Skin of body (tissue), 2 donors: ENCODE results near the gene KRCC1. TPM values are rescaled to one million over a fixed set of nuclear protein-coding genes. Genes with fewer than 3 reads are reported as not detected.
"Not testable (repeated sequence)": the region's sequence is repeated elsewhere in the genome, so short reads cannot be mapped to it uniquely, and the experiment has no call there.

Experiments used
- DNase-seq: peaks from one replicate; lab custom pipeline; 2025; lab: John Stamatoyannopoulos, UW
- total RNA-seq: library from RNA; depleted of rRNA; stranded (reverse); fragments of >200 nt; gene quantifications from one replicate; pipeline ENCODE4 v1.2.3, GENCODE V29; 2014

The KRCC1 gene
- total RNA-seq, 1 donor from 2014 or later: 15.5 TPM

- no peak for DNase-seq
Observed at GRCh38 chr2:88077080-88077479, 21.5 kb upstream of the KRCC1 start.

DNA sequence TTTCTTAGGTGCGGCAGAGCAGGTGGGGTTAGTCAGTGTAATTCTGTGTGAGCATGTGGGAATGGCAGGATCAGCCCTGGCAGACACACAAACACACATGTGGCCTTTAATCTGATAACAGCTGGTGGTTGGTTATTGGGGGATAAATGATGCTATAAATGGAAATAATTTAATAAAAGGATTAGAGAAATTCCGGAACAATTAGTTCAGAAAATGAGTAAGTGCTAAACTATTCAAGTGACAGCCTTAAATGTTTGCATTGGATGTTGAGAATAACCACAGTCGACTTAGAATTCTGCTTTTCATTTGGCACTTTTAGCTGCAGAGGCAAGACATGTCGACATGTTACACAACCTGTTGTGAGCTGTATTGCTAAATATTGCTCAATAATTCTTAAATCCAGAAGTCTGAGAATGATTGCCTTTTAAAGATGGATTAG is 19.3 kb upstream of the KRCC1 start:
- peak; percentile 89 for DNase-seq

GRCh38 chr2:88074150-88074549 is 18.6 kb upstream of the KRCC1 start:
- no peak for DNase-seq

DNA sequence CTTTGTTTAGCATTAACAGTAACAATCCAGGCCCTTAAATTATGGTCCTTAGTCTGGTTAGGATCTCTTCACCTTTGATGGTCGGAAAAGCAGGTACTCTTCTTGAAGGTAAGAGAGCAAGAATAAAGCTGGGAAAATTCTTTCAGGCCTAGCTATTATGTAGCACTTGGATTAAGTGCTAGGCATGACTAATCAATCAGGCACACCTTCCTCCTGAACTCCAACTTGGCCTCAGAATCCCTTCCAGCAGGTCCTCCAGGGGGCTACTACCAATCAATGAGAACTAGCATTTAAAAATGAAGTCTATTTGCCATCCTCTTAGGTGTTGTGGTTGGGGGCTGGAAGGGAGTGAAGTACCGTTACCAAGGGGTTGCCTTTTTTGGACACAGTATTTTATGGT is 15.8 kb upstream of the KRCC1 start:
- DNase-seq: no peak

- no peak for DNase-seq
Observed at GRCh38 chr2:88070055-88070454, 14.5 kb upstream of the KRCC1 start.

- DNase-seq: no peak
Observed at GRCh38 chr2:88069117-88069516, 13.5 kb upstream of the KRCC1 start.

DNA sequence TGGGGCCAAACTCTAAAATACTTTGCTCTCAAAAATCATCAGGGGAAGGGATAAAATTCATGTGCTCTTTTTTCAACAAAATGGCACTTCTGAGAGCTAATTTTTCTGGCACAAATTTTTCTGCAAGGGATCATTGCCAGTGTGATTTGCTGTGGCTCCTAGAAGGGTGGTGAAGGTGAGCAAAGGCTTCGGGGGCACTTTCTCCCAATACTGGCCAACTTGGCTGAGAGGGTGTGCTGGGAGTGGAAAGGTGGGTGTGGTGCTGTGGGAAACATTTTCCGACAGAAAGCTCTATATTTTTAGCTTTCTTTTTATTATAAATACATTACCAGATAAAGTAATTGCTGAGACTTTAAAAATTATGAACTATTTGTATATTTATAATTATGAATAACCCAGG is 12.5 kb upstream of the KRCC1 start:
- DNase-seq: no peak

- no peak for DNase-seq
Observed at GRCh38 chr2:88067598-88067997, 12.0 kb upstream of the KRCC1 start, which contains the start of gene SMYD1. SMYD1 (plus strand) TSS chr2:88067825; CDS start chr2:88067865, 40 bp downstream.

DNA sequence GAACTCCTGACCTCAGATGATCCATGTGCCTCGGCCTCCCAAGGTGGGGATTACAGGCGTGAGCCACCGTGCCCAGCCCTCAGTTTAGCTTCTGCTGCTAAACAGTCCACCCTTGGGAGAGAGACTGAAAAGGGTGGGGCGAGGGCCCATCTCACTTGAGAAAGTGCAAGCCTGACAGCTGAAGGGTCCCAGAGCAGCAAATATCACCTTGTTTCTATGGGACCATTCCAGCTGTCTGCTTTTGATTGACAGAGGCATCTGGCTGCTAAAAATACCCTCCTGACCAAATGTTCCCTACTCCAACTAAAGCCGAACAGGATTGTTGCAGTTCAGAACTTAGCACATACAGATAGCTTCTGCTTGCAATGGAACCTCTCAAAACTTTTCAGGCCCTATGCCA is 11.6 kb upstream of the KRCC1 start:
- DNase-seq: no peak

GRCh38 chr2:88066543-88066942 is 11.0 kb upstream of the KRCC1 start:
- DNase-seq: no peak

GRCh38 chr2:88061295-88061694 is 5.7 kb upstream of the KRCC1 start:
- no peak for DNase-seq

- DNase-seq: no peak
Observed at GRCh38 chr2:88060907-88061275, 5.3 kb upstream of the KRCC1 start.

DNA sequence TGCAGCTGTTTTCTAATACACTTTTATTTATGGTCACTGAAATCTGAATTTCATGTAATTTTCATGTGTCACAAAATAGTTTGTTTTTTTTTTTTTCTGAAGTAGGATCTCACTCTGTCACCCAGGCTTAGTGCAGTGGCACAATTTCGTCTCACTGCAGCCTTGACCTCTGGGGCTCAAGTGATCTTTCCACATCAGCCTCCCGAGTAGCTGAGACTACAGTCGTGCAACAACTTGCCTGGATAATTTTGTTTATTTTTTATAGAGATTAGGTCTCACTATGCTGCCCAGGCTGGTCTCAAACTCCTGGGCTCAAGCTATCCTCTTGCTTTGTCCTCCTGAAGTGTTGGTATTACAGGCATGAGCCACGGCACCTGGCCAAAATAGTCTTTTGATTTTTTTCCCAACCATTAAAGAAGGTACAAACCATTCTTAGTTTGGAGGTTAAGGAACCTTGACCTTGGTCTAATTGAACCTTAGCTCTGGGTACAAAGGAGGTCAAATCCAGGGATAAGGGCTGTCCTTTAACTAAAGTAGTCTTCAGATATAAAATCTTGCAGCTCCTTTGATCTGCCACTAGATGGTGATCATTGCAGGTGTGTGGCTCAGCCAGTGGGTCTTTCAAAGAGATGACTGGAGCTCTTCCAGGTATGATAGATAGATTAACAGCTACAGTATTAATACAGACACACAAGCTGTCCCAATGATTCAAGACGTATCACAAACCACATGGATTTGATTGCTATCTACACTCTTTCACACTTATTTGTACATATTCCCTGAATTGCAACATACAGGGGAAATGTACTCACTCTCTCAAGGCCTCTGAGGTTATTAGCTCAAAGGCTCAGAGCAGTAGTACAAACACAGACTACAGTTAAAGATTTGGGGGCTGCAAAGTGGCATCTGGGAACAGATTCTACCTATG is 4.7 kb upstream of the KRCC1 start:
- DNase-seq: no peak

- DNase-seq: no peak
Observed at GRCh38 chr2:88058191-88058590, 2.6 kb upstream of the KRCC1 start.

DNA sequence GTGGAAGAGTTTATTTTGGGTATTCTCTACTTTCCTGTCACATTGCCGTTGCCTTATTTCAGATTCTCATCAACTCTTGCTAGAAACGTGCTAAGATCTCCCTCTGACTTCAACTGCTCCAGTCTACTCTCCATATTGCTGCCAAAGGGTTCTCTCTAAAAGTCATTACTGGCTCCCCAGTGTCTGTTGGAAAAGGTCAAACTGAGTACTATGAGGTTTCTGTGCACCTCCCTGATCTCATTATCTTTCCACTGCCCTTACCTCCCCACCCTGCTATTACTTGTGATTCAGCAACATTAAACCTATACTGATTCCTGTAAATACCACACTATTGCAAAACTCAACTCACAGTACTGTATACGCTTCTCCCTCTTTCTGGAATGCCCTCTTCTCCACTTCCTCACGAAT is 1.9 kb upstream of the KRCC1 start:
- no peak for DNase-seq

DNA sequence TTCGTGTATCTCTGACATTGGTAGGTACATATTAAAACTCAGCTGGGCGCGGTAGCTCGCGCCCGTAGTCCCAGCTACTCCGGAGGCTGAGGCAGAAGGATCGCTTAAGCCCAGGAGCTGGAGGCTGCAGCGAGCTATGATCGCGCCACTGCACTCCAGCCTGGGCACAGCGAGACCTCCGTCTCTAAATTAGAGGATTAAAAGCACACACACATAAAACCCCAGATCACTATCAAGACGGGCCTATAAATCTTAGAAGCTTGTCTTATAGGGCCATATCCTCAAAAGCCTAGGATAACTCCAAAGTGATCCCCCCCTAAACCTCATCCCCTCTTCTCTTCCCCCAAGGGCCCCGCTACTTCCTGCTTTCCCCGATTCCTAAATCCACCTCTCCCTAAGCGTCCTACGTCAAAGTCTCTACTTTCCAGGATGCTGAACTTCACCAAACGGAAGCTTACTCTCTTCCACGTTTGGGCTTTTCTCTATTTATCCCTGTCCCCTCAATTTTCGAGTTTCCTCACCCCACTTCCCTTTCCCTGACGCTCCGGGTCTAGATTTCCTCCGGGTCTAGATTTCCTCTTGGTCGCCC is 707 bp downstream of the KRCC1 start:
- DNase-seq: no peak

- DNase-seq: no peak
Observed at GRCh38 chr2:88053934-88054781, 1.4 kb downstream of the KRCC1 start.

DNA sequence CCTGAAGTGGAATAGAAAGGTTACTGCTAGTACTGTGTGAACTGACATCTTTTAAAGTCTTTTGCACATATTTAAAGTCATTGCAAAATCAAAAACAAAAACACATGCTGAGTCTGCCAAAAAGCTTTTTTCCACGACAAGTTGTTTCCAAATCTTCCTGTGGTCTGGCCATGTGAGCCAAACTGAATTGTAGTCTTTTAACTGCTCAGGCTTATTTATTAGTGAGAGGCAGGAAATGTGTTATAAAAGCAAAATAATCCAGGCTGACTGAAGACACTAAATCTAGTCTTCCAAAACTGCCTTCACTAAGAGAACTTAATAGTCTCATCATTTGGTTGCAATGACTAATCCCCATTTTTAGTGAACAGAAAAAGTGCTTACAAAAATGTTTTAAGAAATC is 2.3 kb downstream of the KRCC1 start:
- peak; percentile 88 for DNase-seq

DNA sequence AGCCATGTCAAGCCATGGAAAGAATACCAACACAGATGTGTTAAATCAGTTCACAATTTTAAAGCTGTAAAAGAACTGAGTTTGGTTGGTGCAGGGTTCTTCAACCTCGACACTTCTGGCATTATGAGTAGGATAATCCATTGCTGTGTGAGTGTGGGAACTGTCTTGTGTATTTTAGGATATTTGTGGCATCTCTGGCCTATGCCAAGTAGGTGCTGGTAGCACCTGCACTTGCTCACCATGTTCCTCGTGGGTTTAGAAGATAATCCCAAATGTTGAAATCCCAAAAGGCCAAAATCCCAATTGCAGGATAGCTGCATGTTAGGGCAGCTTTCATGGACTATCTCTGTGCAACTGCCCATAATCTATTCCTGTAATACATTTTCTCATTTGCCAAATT is 3.8 kb downstream of the KRCC1 start:
- DNase-seq: no peak

DNA sequence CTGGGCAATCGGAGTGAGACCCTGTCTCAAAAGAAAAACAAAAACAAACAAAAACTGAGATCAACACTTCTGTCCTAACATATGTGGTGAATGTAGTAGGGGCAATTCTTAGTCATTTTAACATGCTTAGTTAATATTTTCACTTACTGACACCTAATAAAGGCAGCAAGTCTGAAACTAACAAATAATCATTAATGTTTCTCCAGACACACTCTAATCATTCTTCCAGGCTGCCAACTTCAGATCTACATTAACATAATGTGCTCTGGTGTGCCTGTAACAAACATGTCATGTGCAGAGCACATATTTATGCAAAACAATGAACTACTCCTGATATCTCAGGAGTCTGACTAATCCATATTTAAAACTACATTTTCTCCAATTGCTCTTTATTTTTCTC is 6.0 kb downstream of the KRCC1 start:
- no peak for DNase-seq

DNA sequence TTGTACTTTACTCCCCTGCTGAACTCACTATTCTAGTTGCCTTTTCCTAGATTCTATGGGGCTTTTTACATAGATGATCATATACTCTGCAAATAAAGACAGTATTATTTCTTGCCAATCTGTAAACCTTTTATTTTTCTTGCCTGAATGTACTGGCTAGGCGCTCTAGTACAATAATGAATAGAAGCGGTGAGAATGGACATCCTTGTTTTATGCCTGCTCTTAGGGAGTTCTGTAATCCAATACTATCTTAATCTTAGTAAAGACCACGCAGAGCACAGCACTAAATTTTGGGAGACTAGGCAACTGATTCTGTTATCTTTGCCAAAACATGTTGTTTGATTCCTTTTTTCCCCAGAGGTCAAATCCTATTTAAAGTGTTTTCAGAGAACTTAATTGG is 7.0 kb downstream of the KRCC1 start:
- no peak for DNase-seq

GRCh38 chr2:88045561-88045960 is 10.0 kb downstream of the KRCC1 start:
- DNase-seq: not testable (repeated sequence)
